ENCODE data around the gene ARHGEF10L.

ARHGEF10L gene

DNA sequence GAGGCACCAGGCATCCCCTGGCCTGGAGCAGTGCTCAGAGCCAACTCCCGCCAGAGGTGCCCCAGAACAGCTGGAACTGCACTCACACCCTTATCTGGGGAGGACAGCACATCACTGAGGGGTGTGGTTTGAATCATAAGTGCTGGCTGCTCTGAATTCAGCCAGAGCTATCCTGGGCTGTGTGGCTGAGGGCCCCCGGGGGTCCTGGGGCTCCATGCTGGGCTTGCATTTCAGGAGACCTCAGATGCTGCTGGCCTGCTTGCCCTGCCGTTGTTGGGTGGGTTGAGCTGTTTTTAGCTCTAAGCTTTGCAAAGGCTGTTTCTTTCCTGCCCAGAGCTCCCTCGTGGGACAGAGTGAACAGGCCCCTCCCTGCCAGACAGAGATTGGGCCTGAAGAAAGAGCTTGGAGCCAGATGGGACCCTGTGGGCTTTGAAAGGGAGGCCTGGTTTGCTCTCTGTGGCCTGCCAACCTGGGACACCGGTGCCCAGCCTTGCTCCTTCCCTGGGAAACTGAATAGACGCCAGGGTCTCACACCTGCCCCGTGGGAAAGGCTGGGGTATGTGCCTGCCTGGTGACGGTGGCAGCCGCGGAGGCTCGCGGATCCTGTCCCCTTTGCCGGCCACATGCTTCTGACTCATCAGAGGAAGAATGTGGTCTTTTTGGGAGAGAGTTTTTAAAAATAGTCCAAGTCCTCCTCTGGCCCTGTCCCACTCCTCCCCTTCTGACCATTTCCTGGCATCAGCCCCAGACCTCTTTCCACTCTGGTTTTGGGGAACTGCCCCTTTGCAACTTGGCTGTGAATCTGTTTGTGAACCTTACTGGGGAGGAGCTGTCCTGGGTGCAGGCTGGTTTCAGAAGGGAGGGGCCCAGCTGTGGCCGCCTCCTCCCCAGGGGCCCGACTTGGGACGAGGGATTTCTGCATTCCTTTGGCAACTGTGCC lies 30.0 kb downstream of the ARHGEF10L start:
- DNase-seq (ENCODE audit: low spot score) = peak; percentile 93

DNA sequence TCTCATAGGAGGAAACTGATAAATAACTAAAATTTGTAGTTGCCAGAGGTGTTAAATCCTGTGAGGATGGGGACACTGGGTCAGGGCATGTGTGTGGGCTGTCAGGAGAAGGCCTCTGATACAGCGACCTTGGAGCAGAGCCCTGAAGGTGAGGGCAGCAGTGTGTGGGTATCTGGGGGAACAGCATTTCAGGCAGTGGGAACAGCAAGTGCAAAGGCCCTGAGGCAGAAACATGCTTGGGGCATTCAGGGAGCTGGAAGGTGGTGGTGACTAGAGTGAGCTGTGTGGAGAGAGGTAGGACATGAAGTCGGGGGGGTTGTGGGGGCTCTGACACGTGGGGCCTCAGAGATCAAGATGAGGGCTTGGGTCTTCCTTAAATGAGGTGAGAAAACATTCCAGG lies 30.7 kb downstream of the ARHGEF10L start:
- no peak for DNase-seq (ENCODE audit: low spot score)

DNA sequence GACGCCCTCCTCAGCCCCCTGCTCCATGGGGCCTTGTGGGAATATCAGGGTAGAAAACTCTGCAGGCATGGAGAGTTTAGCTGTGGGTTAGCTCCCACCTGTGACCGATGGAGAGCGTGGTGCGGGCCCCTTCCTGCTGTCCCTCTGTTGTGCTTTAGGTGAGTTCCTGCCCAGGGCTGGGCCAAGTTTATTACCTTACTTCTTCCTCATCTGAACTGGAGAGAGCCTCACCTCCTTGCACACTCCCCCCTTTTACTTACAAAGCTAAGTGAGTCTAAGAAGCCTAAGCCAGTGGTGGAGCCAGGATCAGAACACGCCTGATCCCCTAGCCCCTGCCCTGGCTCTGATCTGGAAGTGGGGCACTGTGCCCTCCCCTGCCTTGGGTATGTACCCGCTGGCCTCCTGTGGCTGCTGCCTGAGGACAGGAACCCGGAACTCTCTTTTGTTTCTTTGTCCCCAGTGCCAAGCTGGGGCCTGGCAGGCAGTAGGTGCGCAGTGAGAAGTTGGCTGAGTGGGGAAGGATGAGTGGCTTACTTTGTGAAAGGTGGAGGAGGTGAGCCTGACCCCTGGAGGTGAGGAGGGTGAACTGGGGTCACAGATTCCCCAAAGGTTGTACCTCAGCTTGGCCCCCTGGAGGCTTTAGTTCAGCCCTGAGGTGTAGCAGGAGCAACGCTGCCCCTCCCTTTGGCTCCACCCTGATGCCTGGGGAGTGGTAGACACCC lies 32.9 kb downstream of the ARHGEF10L start:
- DNase-seq (ENCODE audit: low spot score) = no peak

DNA sequence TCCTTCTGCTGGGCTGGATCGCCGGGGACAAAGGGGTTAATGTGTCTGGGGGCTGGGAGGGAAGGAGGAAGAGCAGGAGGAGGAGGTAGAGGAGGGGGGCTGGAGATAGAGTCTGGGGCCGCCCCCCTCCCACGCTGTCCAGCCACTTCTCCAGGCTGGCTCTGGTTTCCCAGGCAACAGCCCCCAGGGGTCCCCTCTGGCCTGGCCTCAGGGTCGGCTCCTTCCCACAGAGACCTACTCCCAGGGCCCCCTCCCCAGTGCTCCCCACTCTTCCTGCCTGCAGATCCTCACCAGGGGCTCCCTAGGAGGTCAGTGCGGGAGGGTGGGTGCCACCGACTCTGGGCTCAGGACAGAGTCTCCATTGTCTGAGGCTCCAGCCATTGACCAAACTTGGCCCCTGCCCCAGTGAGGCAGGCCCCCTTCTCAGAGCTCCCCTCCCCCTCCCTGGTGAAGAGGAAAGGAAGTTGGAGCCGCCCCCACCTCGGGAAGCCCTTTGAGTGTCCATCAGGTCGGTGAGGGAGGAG lies 34.1 kb downstream of the ARHGEF10L start:
- DNase-seq (ENCODE audit: low spot score) = no peak

DNA sequence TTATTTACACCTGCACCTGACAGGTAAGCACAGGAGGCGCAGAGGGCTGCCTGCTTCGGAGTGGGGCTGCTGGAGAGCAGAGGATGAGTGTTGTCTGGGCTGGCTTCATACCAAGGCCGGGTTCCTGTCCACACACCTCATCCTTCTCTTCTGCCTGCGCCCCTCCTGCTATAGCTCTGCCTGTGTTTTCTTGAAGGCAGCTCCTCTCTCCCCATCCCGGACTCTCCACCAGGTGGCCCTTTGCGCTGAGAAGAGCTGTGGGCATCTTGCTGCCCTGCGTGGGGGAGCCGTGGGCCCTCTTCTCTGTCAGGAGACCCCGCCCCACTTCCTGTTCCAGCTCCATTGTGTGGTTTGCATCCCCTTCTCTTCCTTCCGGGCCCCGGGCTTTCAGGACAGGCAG lies 35.0 kb downstream of the ARHGEF10L start:
- DNase-seq (ENCODE audit: low spot score) = no peak

DNA sequence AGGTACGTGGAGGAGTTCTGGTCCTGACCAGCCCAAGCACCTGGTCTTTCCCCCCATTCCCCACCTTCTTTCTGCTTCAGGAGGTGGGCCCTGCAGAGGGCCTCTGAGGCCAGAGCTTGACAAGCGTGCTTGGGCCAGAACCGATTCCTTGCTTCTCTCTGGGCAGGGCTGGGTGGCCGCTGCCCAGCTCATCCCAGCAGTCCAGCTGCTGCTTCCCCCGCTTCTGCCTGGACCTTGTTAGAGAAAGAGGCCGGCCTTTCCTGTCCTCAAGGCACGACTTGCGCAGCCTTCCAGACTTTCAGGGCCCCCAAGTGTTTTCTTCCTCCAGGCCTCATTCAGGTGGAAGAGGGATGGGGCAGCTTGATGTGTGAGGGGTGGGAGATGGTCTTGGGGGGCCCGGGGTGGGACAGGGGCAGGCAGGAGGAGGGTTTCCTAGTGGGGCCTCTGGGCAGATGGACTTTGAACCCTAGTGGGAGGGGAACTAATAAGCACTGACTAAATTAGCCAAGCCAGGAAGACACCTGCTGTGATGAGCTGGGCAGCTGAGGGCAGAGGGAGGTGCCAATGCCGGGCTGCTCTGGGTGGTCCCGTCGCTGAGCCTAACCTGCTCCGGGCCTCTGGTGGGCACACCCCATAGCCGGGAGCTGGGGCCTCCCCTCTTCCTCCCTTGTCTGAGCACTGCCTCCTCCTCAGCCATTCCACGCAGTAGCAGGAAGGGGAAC lies 36.5 kb downstream of the ARHGEF10L start:
- DNase-seq (ENCODE audit: low spot score) = no peak

DNA sequence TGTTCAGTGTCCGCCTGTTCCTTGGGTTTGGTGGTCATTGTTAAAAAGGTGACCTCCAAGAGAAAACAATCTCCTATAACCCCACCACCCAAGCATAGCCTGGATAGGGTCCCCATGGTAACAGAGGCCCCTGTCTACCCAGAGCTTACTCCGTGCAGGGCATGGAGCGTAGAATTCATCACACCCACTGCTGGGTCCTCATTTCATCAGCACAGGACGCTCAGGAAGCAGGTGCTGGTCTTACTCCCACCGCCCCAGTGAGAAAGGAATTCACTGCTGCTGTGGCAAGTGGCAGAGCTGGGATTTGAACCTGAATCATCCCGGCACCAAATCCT lies 37.0 kb downstream of the ARHGEF10L start:
- DNase-seq (ENCODE audit: low spot score) = no peak

DNA sequence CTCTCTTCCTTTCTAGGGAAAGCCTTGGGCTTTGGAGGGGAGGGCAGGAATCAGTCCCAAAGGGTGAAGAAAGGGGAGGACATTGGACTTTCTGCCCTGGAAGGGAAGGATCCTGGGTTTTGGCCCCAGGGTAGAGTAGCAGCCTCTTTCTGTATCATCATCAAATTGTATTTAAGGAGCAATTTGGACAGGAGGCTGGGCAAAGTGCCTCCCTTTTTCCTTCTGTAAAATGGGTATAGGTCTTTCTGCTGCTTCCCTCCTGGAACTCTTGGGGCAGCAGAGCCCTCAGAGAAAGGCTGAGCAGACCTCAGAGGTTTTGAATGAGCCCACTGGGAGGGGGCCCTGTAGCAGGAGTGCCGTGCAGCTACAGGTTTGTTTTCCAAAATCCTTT lies 38.4 kb downstream of the ARHGEF10L start:
- no peak for DNase-seq (ENCODE audit: low spot score)

DNA sequence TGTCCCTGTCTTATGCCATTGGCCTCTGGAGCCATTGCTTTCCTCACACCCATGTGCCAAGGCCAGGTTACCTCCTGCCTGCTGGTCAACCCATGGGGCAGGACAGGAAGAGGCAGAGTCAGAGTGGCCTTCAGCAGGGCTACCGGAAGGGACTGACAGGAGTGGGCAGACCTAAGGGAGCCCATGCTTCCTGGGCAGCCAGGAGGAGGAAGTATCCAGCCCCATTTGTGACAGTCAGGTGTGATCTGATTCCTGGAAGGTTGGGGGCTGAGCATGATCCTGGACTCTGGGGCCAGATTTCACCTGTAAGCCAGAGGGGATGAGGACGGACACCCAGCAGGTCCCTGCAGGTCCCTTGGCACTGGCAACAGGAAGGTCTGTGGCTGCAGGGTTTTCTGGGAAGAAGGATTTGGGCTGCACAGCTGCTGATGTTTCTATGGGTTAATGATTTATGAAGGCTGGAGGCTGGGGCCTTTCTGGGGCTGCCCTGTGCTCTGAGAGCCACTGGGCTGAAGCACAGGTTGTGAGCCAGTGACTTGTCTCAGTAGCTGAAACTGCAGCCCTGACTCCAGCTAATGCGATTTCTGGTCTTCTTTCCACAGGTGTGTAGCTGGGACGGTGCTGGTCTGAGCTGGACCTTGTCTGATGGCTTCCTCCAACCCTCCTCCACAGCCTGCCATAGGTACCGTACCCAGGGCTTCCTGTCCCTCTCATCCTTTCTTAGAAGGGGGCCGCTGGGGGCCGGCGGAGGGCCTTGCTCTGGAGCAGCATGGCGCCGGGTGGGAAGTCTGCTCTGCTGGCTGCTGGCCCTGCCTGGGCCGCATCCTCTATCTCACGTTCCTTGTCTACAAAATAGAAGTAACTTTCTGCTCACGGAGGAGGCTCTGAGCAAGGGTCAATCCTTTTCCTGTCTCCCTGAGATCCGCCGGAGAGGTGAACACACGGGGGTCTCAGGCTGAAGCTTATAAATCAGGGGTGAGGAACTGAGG lies 40.7 kb downstream of the ARHGEF10L start:
- DNase-seq (ENCODE audit: low spot score) = no peak

DNA sequence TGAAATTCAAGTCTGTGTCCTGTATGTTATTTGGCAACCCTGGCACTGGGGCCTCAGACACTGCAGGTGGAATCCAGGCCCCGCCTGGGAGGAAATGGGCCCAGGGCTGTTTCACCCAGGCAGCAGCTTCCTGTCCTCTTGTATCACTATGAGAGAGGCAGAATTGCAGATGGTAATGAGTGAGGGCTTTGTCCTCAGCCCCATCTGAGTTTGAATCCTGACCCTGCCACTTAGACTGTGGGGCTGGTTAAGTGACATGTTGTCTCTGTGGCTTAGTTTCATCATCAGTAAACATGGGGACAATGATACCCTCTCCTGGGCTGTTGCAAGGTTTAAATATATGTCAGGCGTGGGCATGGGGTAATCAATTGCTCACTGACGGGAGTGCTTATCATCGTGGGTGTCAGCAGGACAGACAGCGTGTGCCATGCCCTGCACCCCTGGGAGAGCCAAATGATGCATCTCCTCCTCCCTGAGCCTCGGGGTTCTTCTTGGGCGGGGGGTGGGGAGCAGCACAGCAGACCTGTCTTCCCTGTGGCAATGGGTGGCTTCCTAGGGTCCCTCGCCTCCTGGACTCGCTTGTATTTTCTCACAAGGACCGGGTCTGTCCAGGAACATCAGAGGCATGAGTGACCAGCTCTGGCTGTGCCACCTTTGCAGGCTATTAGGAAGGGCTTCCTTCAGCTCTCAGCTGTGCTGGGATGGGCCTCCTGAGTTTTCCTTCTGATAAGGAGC lies 42.1 kb downstream of the ARHGEF10L start:
- DNase-seq (ENCODE audit: low spot score) = no peak

DNA sequence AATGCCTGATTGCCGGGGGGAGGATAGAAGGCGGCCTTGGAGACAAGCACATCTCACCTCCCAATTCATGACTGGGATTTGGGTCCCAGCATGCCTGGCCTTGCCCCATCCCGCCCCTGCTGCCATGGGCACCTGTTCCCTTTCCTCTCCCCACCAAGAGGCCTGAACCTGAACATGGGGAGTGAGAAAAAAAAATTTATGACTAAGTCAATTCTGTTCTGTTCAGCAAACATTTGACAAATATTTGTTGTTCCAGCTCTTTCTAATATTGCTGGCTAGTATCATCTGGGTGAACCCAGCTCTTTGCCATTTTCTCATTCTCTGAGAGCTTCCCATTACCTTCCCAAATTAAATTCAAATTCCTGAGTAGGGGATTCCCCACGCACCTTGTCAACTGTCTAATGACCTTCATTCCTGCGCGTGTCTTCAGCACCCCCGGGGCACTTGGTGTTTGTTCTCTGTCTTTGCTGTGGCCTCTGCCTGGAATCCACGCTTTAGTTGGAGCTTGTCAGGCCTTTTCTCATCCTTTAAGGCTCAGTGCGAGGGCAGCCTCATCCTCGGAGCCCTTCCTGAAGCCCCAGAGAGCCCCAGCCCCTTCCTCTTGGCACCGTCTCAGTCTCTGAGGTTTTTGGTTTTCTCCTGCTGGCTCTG lies 42.8 kb downstream of the ARHGEF10L start:
- DNase-seq (ENCODE audit: low spot score) = no peak

DNA sequence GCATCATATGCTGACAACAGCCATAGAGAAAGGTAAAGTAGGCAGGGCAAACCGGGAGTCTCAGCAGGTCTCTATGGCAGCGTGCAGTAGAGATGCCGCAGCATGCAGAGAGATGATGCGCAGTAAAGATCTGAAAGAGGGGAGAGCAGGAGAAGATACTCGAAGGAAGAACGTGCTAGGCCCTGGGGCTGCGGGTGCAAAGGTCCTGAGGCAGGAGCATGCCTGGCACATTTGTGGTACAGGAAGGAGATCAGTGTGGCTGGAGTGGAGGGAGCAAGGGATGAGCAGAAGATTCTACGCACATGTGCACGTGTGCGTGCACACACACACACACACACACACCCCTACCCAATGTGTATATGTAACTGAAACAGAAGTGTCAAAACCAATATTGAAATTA lies 45.0 kb downstream of the ARHGEF10L start:
- no peak for DNase-seq (ENCODE audit: low spot score)

DNA sequence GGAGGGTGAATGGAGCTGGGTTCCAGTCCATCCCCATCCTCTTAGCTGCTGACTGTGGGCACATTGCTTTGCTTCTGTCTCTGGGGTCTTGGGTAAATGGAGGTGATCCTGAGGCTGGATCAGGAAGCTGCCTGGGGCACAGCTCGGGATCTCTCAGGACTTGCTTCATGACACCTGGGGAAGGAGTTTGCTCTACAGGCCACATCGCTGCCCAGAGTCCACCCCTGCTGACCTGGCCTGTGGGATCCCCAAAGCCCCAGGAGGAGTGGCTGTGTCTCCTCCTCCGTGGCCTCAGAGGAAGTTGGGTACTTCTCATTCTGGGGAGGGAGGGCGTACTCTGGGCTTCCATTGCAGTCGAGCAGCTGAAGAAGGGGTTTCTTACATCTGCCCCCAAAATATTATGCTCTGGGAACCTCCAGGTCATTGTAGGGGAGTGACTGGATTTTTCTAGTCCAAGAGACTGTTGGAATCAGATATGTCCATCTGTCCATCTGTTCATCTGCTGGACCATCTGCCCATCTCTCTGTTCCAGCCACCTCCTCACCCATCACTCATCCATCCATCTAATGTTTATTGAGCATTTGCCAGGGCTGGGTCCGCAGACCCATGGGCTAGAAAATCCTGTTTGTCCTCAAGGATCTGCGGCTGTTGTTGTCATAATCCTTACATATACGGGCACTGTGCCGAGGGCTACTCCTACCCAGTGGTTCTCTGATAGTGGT lies 45.9 kb downstream of the ARHGEF10L start:
- no peak for DNase-seq (ENCODE audit: low spot score)

DNA sequence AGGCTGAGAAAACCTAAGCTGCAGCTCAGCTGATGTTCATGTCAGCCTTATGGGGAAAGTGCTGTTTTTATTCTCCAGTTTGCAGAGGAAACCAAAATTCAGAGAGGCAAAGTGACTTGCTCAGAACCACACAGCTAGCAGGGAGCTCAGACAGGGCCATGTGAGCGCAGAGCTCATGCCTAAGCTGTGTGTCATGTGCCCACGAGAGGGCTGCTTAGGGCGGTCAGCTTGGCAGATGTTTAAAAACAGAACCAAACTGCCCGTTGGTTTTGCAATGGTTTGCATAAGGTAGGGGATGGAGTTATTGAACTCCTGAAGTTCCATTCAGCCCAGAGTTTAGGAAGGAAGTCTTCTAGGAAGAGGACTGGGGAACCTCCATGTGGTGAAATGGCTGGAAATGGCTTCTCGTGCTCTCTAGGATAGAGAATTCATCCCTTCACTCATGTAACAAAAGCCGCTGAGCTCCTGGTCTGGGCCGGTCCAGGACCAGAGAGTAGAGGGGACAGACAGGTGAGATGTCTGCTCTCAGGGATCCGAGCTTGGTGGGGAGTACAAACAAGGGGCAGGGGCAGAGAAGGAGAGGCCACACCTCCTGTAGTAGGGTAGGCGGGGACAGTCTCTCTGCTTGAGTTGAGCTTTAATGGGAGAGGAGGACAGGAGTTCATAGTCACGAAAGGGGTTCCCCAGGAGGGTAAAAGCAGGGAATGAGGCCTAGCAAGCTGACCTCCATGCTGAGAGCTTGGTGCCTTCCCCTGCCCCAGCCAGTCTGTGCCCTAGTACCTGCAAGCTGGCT lies 46.9 kb downstream of the ARHGEF10L start:
- DNase-seq (ENCODE audit: low spot score) = peak; percentile 95

DNA sequence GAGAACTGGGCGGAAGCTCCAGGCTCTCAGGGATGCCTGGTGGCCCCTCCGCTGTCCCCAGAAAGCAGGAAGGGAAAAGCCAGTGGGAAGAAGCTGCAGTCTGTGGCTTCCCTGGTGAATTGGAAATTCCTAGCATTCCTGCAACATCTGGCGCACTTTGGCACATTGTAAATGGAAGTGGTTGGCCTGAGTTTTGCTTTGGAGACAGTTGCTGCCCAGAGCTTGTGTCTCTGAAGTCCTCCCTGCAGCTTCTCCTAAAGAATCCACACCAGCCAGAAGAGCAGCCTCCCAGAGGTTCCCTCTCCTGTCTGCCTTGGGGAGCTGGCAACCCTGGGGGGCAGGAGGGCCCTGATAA lies 48.2 kb downstream of the ARHGEF10L start:
- peak; percentile 87 for DNase-seq (ENCODE audit: low spot score)

DNA sequence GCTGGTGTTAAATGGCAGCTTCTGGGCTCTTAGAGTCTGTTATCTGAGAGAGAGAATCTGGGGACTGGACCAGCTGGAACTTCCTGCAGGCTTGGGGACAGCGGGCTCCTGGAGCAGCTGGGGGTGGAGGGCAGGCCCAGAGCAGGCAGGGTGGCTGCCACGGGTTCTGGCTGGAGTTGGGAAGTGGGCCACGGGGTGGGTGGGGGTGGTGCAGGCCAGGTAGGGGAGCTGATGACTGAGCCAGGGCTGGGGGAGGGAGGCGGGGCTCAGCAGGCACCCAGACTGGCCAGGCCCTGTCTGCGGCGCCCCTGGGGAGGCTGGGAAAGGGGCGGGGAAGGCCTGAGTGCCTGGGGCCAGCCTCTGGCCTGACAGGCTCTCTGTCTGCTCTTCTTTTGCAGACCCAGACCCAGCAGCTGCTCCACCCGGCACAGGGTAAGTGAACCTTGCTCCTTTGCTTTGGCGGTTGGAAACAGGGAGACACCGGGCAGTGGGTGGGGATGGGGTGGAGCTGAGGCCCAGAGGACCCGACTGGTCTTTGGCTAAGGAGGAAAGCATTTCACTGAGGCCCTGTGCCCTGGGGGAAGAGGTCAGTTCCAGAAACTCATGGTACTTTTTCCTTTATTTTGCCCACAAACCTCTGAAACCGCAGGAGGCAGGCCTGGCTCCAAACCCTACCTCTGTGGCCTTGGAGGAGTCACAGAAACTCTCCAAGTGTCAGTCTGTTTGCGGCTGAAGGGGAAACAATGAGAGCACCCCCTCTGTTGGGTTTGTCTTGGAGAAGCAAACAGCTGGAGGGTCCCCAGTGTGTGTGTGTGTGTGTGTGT lies 48.8 kb downstream of the ARHGEF10L start:
- DNase-seq (ENCODE audit: low spot score) = peak; percentile 81

DNA sequence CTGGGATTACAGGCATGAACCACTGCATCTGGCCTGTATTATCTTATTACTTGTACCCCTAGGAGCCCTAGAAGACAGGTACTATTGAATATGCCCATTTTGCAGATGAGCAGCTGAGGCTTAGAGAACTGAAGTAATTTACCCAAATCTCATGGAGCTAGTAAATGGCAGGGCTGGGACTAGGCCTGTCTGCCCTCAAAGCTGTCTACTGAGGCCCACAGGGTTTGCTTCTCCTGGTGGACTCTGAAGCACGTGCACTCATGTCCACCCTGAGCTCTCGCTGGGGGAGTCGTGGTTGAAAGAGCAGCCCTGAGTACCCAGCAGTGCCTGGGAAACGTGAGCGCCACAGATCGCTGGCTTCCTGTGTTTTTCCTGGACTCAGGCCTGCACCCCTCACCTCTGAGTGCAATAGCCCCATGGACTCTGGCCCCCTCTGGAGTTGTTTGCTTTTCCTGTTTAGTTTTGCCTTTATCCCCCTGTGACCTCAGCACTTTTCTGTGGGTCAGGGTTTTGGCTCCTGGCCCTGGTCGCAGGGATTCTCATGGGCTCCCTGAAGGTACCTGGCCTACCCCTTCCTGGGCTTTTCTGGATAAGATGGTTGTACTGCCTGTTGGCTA lies 52.4 kb downstream of the ARHGEF10L start:
- no peak for DNase-seq (ENCODE audit: low spot score)
